Measurements from ENCODE around the gene ARPC1B. TPM values are rescaled to one million over a fixed set of nuclear protein-coding genes. Genes with fewer than 3 reads are reported as not detected.
"Not testable (repeated sequence)": the region's sequence is repeated elsewhere in the genome, so short reads cannot be mapped to it uniquely, and the experiment has no call there.

ARPC1B gene
- total and polyA plus RNA-seq, 7 donors: 70.3 to 390 (median 136) TPM

GRCh38 chr7:99352247-99352646, 22.3 kb upstream of the ARPC1B start:
- H3K9me3 ChIP-seq: no peaks in the 10 kb centered on the region
- H3K27me3 ChIP-seq: no peaks in the 10 kb centered on the region
- H3K36me3 ChIP-seq: peaks cover 29 to 95% (median 52%) of the 10 kb centered on the region in 4 donors
- H3K4me1 ChIP-seq: no peaks in the 10 kb centered on the region
- intact Hi-C loops (cut with DNase I): no loop called here
- 96 to 97% methylated on average over 5 of the region's 5 CpGs for WGBS, 2 donors
- TF ChIP-seq POLR2AphosphoS5 (IDR thresholded peaks at IDR 0.05) (no peak), EP300 (IDR thresholded peaks at IDR 0.05) (no peak), CTCF (IDR thresholded peaks at IDR 0.05) (no peak), POLR2A (IDR thresholded peaks at IDR 0.05) (no peak)
- no peak overlapping the region for H3K4me3 ChIP-seq
- H3K27ac ChIP-seq: no peak overlapping the region
- peak; percentile 11 for DNase-seq

- 95 to 97% methylated on average over 7 of the region's 7 CpGs for WGBS, 2 donors
- TF ChIP-seq POLR2A (IDR thresholded peaks at IDR 0.05) (no peak), POLR2AphosphoS5 (IDR thresholded peaks at IDR 0.05) (no peak)
- Histone ChIP-seq H3K4me1 (no peaks in the 10 kb centered on the region), H3K27me3 (no peaks in the 10 kb centered on the region), H3K36me3 (peaks cover 48 to 96% (median 65%) of the 10 kb centered on the region in 4 donors), H3K9me3 (no peaks in the 10 kb centered on the region), H3K27ac (no peak overlapping the region), H3K4me3 (no peak overlapping the region)
- intact Hi-C loops (cut with DNase I): no loop called here
- peak; percentile 26 for DNase-seq
These were observed 19.4 kb upstream of the ARPC1B start for GRCh38 chr7:99355098-99355497.

- Histone ChIP-seq H3K9me3 (no peaks in the 10 kb centered on the region), H3K27ac (peak overlapping the region in 3 of 4 donors; percentile 23 to 53 (median 36)), H3K4me3 (no peak overlapping the region), H3K36me3 (peaks cover 45 to 98% (median 61%) of the 10 kb centered on the region in 4 donors), H3K27me3 (no peaks in the 10 kb centered on the region), H3K4me1 (no peaks in the 10 kb centered on the region)
- TF ChIP-seq POLR2A (IDR thresholded peaks at IDR 0.05): no peak
- TF ChIP-seq CTCF (IDR thresholded peaks at IDR 0.05): no peak
- no peak for TF ChIP-seq POLR2AphosphoS5 (IDR thresholded peaks at IDR 0.05)
- TF ChIP-seq EP300 (IDR thresholded peaks at IDR 0.05): no peak
- DNase-seq: peak; percentile 77
- WGBS, 2 donors: 93 to 94% methylated on average over 16 of the region's 16 CpGs
- intact Hi-C loops (cut with DNase I): no loop called here
These were observed 16.6 kb upstream of the ARPC1B start for GRCh38 chr7:99357701-99358490.

GRCh38 chr7:99358521-99358920, 16.0 kb upstream of the ARPC1B start:
- DNase-seq; H3K4me3 ChIP-seq; H3K4me1 ChIP-seq; intact Hi-C loops (cut with DNase I); H3K9me3 ChIP-seq; H3K27me3 ChIP-seq: not testable (repeated sequence)
- WGBS, 2 donors: 94 to 97% methylated on average over 15 of the region's 15 CpGs
- peaks cover 43 to 98% (median 59%) of the 10 kb centered on the region in 4 donors for H3K36me3 ChIP-seq
- peak overlapping the region; percentile 31 to 57 (median 38) for H3K27ac ChIP-seq

- TF ChIP-seq EP300 (IDR thresholded peaks at IDR 0.05) (no peak), CTCF (IDR thresholded peaks at IDR 0.05) (no peak), POLR2A (IDR thresholded peaks at IDR 0.05) (no peak), POLR2AphosphoS5 (IDR thresholded peaks at IDR 0.05) (no peak)
- Histone ChIP-seq H3K27ac (peak overlapping the region in 3 of 4 donors; percentile 31 to 57 (median 46)), H3K4me3 (no peak overlapping the region), H3K27me3 (no peaks in the 10 kb centered on the region), H3K4me1 (no peaks in the 10 kb centered on the region), H3K9me3 (no peaks in the 10 kb centered on the region), H3K36me3 (peaks cover 36 to 98% (median 59%) of the 10 kb centered on the region in 4 donors)
- intact Hi-C loops (cut with DNase I): no loop called here
- DNase-seq: peak; percentile 64
- WGBS, 2 donors: 92 to 93% methylated on average over 22 of the region's 22 CpGs
These were observed 14.9 kb upstream of the ARPC1B start for GRCh38 chr7:99359465-99360154.
